ENCODE data around the gene HDAC3. TPM values are rescaled to one million over a fixed set of nuclear protein-coding genes. Genes with fewer than 3 reads are reported as not detected.

Gene HDAC3
- total RNA-seq: 46.6 and 52.8 TPM in 2 replicates

- peak; percentile 69 to 90 for DNase-seq (ENCODE audit: low read depth in 2 of 2)
Observed at GRCh38 chr5:141636413-141637122, at the start of gene HDAC3, which contains the start of gene RELL2. Gene HDAC3, minus strand, starts transcription at chr5:141636849. Its CDS starts 59 bp downstream, at chr5:141636790. Gene RELL2, plus strand, starts transcription at chr5:141636997. Its CDS starts 1,229 bp downstream, at chr5:141638226.

GRCh38 chr5:141685591-141685990 lies 48.9 kb upstream of the HDAC3 start:
- no peak for DNase-seq (ENCODE audit: low read depth in 2 of 2)

- DNase-seq (ENCODE audit: low read depth in 2 of 2): no peak
Observed at GRCh38 chr5:141683596-141684141, 47.0 kb upstream of the HDAC3 start.

- DNase-seq (ENCODE audit: low read depth in 2 of 2): peak; percentile 75 to 96
Observed at GRCh38 chr5:141681695-141682641, 45.3 kb upstream of the HDAC3 start, which contains the start of gene ARAP3. Gene ARAP3, minus strand, starts transcription at chr5:141682230. Its CDS starts 1,744 bp downstream, at chr5:141680486.

- no peak for DNase-seq (ENCODE audit: low read depth in 2 of 2)
Observed at GRCh38 chr5:141681295-141681694, 44.6 kb upstream of the HDAC3 start.

GRCh38 chr5:141680751-141681201 lies 44.1 kb upstream of the HDAC3 start:
- DNase-seq (ENCODE audit: low read depth in 2 of 2): peak; percentile 98 to 99

- no peak for DNase-seq (ENCODE audit: low read depth in 2 of 2)
Observed at GRCh38 chr5:141680178-141680577, 43.5 kb upstream of the HDAC3 start.

- DNase-seq (ENCODE audit: low read depth in 2 of 2): no peak
Observed at GRCh38 chr5:141677415-141677814, 40.8 kb upstream of the HDAC3 start.

GRCh38 chr5:141675672-141676071 lies 39.0 kb upstream of the HDAC3 start:
- no peak for DNase-seq (ENCODE audit: low read depth in 2 of 2)

GRCh38 chr5:141674747-141675146 lies 38.1 kb upstream of the HDAC3 start:
- no peak for DNase-seq (ENCODE audit: low read depth in 2 of 2)

- DNase-seq (ENCODE audit: low read depth in 2 of 2): no peak
Observed at GRCh38 chr5:141672841-141673813, 36.5 kb upstream of the HDAC3 start.

- no peak for DNase-seq (ENCODE audit: low read depth in 2 of 2)
Observed at GRCh38 chr5:141672071-141672840, 35.6 kb upstream of the HDAC3 start.

- DNase-seq (ENCODE audit: low read depth in 2 of 2): no peak
Observed at GRCh38 chr5:141669520-141669919, 32.9 kb upstream of the HDAC3 start.

- no peak for DNase-seq (ENCODE audit: low read depth in 2 of 2)
Observed at GRCh38 chr5:141668601-141669265, 32.1 kb upstream of the HDAC3 start.

GRCh38 chr5:141665995-141666940 lies 29.6 kb upstream of the HDAC3 start:
- no peak for DNase-seq (ENCODE audit: low read depth in 2 of 2)

GRCh38 chr5:141664733-141665461 lies 28.2 kb upstream of the HDAC3 start:
- DNase-seq (ENCODE audit: low read depth in 2 of 2): peak; percentile 45 to 71

GRCh38 chr5:141663506-141663905 lies 26.9 kb upstream of the HDAC3 start:
- DNase-seq (ENCODE audit: low read depth in 2 of 2): peak in 1 of 2 donors; percentile 55

All from dermis microvascular lymphatic vessel endothelial cell (primary cell).